ENCODE results near the gene SETD2.
"Not testable (repeated sequence)": the region's sequence is repeated elsewhere in the genome, so short reads cannot be mapped to it uniquely, and the experiment has no call there.

SETD2 gene

DNA sequence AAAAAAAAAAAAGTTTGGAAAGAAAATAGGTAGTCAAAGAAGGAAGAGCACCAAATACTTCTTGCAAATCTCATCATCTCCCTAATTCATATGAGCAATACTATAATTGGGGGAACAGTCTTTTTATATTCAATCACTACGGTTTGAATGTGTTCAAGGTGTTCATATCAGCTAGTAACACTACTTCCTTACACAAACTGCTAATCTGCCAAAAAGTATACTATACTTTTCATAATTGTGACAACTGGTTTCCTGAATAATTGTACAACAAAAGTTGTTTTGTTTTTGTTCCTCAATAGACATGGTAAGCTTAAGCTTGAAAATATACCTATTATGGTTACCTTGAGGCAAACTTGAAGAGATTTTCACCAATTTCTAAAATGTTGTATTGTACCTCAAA, 12.1 kb downstream of the SETD2 start:
- FAIRE-seq (no peak), DNase-seq (ENCODE audit: insufficient read length, low spot score) (no peak)

DNA sequence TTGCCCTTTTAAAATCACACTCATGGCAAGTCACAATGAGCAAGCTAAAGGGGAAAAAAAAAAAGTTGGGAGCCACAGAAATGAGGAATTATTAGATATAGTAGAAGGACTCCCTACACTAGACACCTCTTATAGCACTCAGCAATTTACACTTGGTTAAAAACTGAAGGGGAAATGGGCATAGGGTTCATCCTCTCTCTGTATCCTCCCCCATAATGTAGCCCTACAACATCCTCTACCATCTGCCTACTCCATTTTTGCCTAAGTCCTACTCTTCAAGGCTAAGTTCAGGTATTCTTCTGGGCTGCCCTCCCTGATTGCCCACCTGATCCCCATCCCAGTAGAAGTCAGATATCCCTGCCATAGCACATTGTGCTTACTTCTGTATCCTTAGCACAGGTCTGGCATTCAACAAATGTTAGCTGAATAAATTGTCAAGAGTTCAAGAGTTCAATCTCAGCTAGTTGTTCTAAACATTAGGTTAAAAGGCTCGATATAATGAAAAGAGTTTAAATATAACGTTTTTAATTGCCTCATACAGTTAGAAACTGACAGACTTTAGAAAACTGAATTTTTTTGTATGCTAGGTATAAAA, 14.5 kb downstream of the SETD2 start:
- FAIRE-seq (no peak), DNase-seq (ENCODE audit: insufficient read length, low spot score) (no peak)

DNA sequence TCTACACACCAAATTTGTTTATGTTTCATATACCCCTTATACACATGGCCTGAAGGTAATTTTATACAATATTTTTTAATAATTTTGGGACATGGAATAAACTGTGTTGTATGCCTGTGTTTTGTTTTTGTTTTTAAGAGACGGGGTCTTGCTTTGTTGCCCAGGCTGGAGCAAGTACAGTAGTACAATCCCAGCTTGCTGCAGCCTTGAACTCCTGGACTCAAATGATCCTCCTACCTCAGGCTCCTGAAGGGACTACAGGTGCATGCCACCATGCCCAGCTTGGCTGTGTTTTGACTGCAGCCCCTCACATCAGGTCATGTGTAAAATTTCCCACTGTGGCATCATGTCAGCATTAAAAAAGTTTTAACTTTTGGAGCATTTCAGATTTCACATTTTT, 18.6 kb downstream of the SETD2 start:
- FAIRE-seq (no peak), DNase-seq (ENCODE audit: insufficient read length, low spot score) (no peak)

DNA sequence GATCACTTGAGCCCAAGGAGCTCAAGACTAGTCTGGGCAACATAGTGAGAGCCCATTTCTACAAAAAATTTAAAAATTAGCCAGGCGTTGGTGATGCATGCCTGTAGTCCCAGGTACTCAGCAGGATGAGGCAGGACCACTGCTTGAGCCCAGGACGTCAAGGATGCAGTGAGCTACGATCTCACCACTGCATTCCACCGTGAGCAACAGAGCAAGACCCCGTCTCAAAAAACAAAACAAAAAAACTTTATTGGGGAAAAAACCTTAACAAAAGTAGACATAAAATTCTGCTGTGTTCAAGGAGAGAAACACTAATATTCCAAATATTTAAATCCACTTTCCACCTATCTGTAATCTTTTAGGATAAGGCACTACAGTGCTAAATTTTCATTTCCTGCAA, 20.8 kb downstream of the SETD2 start:
- FAIRE-seq, result no peak

DNA sequence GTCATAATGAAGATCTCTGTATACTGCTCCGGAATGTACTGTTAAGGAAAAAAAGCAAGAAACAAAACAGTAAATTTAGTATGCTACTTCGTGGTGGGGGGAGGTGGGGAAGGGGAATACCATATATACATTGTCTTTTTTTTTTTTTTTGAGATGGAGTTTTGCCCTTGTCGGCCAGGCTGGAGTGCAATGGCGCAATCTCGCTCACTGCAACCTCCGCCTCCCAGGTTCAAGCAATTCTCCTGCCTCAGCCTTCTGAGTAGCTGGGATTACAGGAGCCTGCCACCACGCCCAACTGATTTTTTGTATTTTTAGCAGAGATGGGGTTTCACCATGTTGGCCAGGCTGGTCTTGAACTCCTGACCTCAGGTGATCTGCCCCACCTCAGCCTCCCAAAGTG, 21.4 kb downstream of the SETD2 start:
- DNase-seq (ENCODE audit: insufficient read length, low spot score), result not testable (repeated sequence)

More for the DNA sequence above, 20.8 kb downstream of the SETD2 start:
- no peak for DNase-seq (ENCODE audit: insufficient read length, low spot score)

DNA sequence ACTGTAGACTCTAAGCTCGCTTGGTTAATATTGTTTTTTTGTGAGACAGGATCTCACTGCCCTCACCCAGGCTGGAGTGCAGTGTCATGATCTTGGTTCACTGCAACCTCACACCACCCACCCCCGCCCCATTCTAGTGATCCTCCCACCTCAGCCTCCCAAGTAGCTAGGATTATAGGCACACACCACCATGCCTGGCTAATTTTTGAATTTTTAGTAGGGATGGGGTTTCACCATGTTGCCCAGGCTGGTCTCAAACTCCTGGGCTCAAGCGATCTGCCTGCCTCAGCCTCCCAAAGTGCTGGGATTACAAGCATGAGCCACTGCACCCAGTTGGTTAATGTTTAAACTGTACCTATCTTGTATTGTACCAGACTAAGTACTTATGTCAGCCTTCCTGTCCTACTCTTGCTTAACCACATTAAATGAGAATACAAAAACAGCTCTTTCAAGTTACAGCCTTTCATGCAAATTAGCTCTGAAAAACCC, 22.9 kb downstream of the SETD2 start:
- FAIRE-seq; DNase-seq (ENCODE audit: insufficient read length, low spot score): not testable (repeated sequence)

More for the DNA sequence above, 21.4 kb downstream of the SETD2 start:
- FAIRE-seq, result not testable (repeated sequence)

DNA sequence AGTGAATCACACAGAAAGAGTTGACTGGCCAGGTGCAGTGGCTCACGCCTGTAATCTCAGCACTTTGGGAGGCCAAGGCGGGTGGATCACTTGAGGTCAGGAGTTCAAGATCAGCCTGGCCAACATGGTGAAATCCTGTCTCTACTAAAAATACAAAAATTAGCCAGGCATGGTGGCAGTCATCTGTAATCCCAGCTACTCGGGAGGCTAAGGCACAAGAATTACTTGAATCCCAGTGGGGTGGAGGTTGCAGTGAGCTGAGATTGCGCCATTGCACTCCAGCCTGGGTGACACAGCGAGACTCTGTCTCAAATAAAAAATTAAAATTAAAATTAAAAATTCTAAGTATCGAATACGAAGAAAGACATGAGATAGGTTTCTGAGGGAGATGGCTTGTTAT, 23.4 kb downstream of the SETD2 start:
- not testable (repeated sequence) for FAIRE-seq

DNA sequence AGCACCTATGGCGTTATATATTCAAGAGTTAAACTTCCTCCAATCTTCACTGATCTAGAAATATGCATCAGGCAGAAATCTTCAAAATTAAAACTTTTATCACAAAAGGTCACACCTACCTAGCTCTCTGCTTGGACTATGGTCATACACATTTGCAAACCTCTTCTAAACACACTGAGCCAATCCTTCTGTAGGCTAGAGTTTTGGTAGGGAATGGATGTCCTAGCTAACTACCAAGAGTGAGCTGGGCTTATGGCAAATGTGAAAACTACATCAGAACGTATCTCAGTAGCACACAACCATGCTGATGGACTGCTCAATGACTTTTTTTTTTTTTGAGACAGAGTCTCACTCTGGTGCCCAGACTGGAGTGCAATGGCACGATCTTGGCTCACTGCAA, 29.6 kb downstream of the SETD2 start:
- FAIRE-seq, result no peak
- no peak for DNase-seq (ENCODE audit: insufficient read length, low spot score)

More for the DNA sequence above, 23.4 kb downstream of the SETD2 start:
- DNase-seq (ENCODE audit: insufficient read length, low spot score), result not testable (repeated sequence)

DNA sequence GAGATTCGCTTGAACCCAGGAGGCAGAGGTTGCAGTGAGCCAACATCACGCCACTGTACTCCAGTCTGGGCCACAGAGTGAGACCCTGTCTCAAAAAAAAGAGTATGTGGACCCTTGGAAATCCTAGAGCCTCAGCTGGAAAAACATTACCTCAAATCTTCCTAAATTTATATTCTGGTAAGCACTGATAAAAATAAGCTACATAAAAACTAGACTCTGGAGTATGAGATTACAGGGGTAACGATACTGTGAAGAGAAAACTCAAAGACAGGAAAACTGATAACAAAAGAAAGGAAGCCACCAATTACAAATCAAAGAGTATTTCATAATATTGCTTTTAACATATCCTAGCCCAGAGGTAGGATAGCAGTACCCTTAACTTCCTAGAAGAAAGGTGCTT, 30.3 kb downstream of the SETD2 start:
- DNase-seq (ENCODE audit: insufficient read length, low spot score) (no peak), FAIRE-seq (no peak)

DNA sequence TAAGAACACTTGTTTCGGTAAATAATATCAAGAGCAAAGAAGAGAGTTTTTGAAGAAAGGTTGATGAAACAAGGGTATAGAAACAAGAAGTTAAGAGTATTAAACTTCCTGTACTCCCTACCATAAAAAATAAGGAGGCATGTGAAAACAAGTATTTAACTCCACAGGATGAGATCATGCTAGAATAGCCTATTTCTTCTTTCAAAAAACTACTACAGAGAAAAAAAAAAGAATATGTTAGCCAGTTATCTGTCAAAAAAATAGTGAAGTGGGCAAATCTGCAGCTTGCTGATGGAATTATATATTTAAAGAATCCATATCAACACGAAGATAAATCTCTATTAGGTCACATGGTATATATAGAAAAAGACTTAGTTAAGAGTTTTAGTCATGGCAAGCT, 33.4 kb downstream of the SETD2 start:
- no peak for FAIRE-seq
- DNase-seq (ENCODE audit: insufficient read length, low spot score), result no peak

DNA sequence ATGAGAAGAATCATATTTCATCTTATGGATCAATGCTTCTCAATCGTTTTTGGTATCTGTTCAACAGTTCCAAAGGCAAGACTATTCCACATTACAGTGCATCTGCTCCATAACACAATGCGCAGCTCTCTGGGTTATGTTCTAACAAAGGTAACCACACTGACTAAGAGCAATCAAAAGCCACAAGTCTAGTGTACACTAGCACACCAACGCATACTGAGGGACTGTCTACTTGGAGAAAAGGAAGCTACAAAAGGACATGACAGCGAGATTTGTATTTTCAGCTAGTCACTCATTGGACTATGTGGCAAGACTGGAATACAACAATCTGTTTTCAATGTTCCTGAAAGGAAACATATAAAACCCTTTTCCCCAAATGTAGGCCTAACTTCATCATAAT, 35.8 kb downstream of the SETD2 start:
- DNase-seq (ENCODE audit: insufficient read length, low spot score) (no peak), FAIRE-seq (no peak)

DNA sequence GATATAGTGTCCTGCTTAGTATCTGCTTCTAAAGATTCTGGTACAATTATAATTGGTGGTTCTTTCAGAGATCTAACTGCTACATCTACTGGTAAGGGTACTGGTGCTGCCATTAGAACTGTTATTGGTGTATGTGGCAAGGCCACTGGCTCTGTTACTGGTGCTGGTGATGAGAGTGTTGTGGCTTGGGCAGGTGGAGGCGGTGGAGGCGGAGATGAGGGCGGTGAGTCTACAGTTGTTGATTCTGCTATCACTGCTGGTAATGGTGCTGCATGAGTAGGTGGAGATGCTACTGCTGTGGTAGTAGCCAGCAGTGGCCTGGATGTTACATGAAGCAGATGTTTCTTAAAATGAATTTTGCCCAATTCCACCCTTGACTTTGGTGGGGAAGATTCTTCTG, 40.1 kb downstream of the SETD2 start:
- FAIRE-seq (no peak), DNase-seq (ENCODE audit: insufficient read length, low spot score) (no peak)

DNA sequence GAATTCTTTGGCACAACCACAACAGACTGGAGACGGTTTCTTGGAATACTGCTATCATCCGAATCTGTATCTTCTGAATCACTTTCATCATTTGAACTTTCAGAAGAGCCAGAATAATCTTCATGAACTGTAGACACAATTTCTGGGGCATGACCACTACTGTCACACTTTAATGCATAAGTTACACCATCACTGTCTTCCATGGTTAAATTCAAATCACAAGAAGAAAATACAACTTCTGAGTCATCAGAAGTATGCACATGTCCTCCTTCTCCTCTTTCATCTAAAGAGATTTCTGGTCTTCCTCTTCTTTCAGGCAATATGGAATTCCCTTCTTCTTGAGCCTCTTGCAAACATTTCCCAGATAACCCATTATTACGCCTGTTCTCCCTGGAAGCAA, 42.5 kb downstream of the SETD2 start:
- DNase-seq (ENCODE audit: insufficient read length, low spot score) (no peak), FAIRE-seq (no peak)

DNA sequence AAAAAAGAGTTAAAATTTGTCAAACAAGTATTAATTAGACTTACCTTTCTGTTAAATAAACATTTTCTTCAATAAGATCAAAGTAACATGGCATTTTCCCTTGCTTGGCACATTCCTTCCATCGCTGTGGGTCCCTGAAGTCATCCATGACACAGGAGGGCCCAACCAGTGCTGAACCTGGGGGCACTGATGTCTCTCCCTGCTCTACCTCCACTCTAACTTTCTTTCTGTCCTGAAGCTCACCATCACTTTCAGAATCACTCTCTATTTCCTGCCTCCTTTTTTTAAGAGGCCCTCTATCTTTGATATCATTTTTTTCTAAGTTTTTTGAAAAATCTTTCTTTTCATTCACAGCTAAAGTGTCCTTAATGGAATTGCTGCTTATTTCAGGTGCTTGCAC, 43.8 kb downstream of the SETD2 start:
- no peak for FAIRE-seq
- no peak for DNase-seq (ENCODE audit: insufficient read length, low spot score)

DNA sequence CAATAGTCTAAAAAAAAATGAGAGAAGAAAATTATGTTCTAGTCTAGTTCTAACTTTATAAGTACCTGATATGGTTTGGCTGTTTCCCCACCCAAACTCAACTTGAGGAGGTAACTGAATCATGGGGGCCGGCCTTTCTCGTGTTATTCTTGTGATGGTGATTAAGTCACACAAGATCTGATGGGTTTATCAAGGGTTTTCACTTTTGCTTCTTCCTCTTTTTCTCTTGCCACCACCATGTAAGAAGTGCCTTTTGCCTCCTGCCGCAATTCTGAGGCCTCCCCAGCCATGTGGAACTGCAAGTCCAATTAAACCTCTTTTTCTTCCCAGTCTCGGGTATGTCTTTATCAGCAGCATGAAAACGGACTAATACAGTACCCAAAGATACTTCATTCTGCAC, 44.5 kb downstream of the SETD2 start:
- not testable (repeated sequence) for FAIRE-seq; DNase-seq (ENCODE audit: insufficient read length, low spot score)

DNA sequence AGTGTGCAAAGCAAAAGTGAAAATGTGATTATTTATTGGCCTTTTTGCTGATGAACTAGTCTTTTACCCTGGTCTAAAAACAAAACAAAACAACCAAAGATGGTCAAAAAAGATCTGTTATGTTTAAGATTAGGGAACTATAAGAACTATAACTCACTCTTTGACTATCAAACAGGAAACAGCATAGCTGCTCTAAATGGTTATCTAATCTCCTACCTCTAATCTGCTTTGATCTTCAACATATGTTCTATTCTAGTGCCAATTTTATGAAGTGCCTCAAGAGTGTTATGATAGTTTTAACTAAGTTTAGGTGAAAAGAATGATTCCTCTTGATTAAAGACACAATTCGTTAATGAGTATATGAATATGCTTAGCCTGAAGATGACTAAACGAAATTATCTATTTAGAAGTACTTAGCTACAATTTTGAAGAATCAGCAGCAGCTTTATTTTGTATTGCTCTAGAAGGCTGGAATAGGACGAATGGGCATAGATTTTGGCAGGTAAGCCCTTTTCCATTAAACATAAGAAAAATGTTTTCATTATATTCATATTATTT, 46.0 kb downstream of the SETD2 start:
- DNase-seq (ENCODE audit: insufficient read length, low spot score) (no peak), FAIRE-seq (no peak)

DNA sequence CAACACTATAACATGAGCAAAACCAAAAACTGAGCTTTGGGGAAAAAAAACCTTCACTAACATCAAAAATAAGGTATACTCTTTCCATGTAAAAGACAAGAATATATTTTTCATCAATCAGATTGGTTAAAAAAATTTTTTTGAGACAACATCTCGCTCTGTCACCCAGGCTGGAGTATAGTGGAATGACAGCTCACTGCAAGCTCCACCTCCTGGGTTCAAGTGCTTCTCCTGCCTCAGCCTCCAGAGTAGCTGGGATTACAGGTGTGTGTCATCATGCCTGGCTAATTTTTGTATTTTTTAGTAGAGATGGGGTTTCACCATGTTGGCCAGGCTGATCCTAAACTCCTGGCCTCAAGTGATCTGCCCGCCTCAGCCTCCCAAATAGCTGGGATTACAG, 48.4 kb downstream of the SETD2 start:
- FAIRE-seq; DNase-seq (ENCODE audit: insufficient read length, low spot score): not testable (repeated sequence)

DNA sequence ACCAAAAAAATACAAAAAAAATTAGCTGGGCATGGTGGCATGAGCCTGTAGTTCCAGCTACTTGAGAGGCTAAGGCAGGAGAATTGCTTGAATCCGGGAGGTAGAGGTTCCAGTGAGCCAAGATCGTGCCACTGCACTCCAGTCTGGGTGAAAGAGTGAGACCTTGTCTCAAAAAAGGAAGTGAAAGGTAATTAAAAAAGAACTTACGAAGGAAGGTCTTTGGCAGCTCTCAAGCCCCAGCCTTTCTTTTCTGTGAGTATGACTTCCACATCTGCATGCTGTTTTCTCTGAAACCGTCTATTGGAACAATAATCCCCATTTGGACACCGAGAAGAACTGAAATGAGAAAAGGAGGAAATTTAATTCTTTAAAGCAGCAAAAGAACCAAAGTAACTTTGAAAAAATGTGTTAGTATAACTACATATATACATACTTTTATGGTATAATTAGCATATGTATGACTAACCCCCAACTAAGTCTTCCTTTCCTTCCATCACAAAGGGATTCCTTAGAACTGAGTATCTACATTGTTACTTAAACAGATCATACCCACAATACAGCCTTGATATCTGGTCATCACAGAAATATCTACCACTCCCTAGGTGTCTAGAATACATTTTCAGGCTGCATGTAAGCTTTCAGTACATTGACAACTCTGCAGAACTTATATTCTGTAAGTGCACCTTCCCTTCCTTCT, 50.1 kb downstream of the SETD2 start:
- no peak for FAIRE-seq
- peak; percentile 10 for DNase-seq (ENCODE audit: insufficient read length, low spot score)

DNA sequence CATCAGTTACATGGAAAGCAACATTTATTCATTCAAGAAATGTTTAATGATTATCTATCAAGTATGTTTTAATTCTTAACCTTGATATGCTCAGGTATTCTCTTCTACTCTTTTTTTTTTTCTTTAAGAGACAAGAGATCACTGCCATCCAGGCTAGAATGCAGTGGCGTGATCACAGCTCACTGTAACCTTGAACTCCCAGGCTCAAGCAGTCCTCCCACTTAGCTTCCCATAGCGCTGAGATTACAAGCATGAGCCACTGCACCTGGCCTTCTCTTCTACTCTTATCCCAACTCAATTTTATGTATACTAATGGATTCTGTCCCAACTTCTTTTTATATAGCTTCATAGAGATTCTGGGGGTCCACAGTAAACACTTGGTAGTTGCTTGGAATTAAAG, 50.9 kb downstream of the SETD2 start:
- DNase-seq (ENCODE audit: insufficient read length, low spot score) (no peak), FAIRE-seq (no peak)

DNA sequence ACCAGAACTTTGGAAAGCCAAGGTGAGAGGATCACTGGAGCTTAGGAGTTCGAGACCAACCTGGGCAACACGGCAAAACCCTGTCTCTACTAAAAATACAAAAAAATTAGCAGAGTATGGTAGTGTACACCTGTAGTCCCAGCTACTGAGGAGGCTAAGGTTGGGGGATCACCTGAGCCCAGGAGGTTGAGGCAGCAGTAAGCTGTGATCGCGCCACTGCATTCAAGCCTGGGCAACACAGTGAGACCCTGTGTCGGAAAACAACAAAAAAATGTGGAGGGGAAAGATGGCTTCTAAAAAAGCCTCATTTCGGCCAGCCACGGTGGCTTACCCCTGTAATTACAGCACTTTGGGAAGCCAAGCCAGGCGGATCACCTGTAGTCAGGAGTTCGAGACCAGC, 54.5 kb downstream of the SETD2 start:
- FAIRE-seq (no peak), DNase-seq (ENCODE audit: insufficient read length, low spot score) (no peak)

DNA sequence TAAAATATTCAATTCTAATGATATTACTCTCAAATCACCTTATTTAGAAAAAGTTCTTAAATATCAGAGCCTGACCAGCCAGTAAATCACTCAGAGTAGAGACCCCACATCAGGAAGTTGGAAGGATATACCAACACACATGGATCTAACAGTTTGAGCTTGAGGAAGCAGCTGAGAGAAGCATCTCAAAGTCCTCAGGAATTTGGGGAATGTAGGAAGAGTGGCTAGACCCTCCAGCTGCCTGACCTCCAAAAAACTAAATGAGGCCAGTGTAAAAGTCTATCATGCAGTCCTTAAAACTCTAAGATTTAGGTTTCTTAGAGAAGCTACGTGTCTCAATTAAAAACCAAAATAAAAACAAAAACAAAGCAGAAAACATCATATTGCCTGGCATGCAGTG, 55.4 kb downstream of the SETD2 start:
- DNase-seq (ENCODE audit: insufficient read length, low spot score) (peak; percentile 13), FAIRE-seq (no peak)

DNA sequence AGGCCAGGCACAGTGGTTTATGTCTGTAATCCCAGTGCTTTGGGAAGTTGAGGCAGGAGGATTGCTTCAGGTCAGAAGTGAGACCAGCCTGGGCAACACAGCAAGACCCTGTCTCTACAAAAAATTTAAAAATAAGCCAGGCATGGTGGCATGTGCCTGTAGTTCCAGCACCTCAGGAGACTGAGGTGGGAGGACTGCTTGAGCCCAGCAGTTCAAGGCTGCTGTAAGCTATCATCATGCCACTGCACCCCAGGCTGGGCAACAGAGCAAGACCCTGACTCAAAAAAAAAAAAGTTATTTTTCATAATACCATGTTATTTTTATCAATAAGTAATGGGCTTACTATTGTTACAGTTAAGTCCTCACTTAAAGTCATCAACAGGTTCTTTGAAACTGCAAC, 59.7 kb downstream of the SETD2 start:
- FAIRE-seq (no peak), DNase-seq (ENCODE audit: insufficient read length, low spot score) (no peak)

All from HTR-8/SVneo (cell line).